ENCODE measurements around the gene DOK7. TPM values are rescaled to one million over a fixed set of nuclear protein-coding genes. Genes with fewer than 3 reads are reported as not detected.

DOK7 gene
- total RNA-seq, 1 donor, result not detected

GRCh38 chr4:3426465-3427133, 36.5 kb upstream of the DOK7 start:
- H3K4me3 ChIP-seq (ENCODE audit: low read depth, low read length), result no peak overlapping the region
- no peak for TF ChIP-seq CTCF (IDR thresholded peaks at IDR 0.05; ENCODE audit: insufficient read depth, low read length)

GRCh38 chr4:3427134-3427476, 36.0 kb upstream of the DOK7 start:
- no peak overlapping the region for H3K4me3 ChIP-seq (ENCODE audit: low read depth, low read length)
- no peak for TF ChIP-seq CTCF (IDR thresholded peaks at IDR 0.05; ENCODE audit: insufficient read depth, low read length)
- DNase-seq (ENCODE audit: low read depth), result no peak

More at GRCh38 chr4:3426465-3427133, 36.5 kb upstream of the DOK7 start:
- no peak for DNase-seq (ENCODE audit: low read depth)

- no peak overlapping the region for H3K4me3 ChIP-seq (ENCODE audit: low read depth, low read length)
- TF ChIP-seq CTCF (IDR thresholded peaks at IDR 0.05; ENCODE audit: insufficient read depth, low read length), result no peak
- no peak for DNase-seq (ENCODE audit: low read depth)
Observed at GRCh38 chr4:3427706-3428446, 35.2 kb upstream of the DOK7 start.

- H3K4me3 ChIP-seq (ENCODE audit: low read depth, low read length), result no peak overlapping the region
- TF ChIP-seq CTCF (IDR thresholded peaks at IDR 0.05; ENCODE audit: insufficient read depth, low read length), result no peak
- no peak for DNase-seq (ENCODE audit: low read depth)
Observed at GRCh38 chr4:3429651-3430050, 33.5 kb upstream of the DOK7 start.

GRCh38 chr4:3430524-3430923, 32.6 kb upstream of the DOK7 start:
- DNase-seq (ENCODE audit: low read depth), result no peak
- TF ChIP-seq CTCF (IDR thresholded peaks at IDR 0.05; ENCODE audit: insufficient read depth, low read length), result no peak
- no peak overlapping the region for H3K4me3 ChIP-seq (ENCODE audit: low read depth, low read length)

- no peak for TF ChIP-seq CTCF (IDR thresholded peaks at IDR 0.05; ENCODE audit: insufficient read depth, low read length)
- H3K4me3 ChIP-seq (ENCODE audit: low read depth, low read length), result no peak overlapping the region
- no peak for DNase-seq (ENCODE audit: low read depth)
Observed at GRCh38 chr4:3431446-3431993, 31.6 kb upstream of the DOK7 start.

Measured in fibroblast of the aortic adventitia (primary cell).